ENCODE measurements around the gene COL15A1. TPM values are rescaled to one million over a fixed set of nuclear protein-coding genes. Genes with fewer than 3 reads are reported as not detected.
"Not testable (repeated sequence)": the region's sequence is repeated elsewhere in the genome, so short reads cannot be mapped to it uniquely, and the experiment has no call there.

Gene COL15A1
- total RNA-seq, result 100 to 1,000 TPM in 1 of 2 donors, 10 to 100 TPM in 1; 53.3 to 126 TPM
- 10 to 100 TPM in 1 of 2 donors, 1 to 10 TPM in 1; 6.3 to 19.6 TPM for polyA plus RNA-seq
- long read RNA-seq, donor 1, full-length matches to known transcripts, result 1 of 65 reads
- long read RNA-seq, donor 1, partial matches to known transcripts, result 53 of 65 reads
- long read RNA-seq, donor 1, other reads (novel, unspliced or antisense), result 11 of 65 reads
- long read RNA-seq, donor 2, full-length matches to known transcripts, result 45 of 153 reads
- long read RNA-seq, donor 2, partial matches to known transcripts, result 83 of 153 reads
- long read RNA-seq, donor 2, other reads (novel, unspliced or antisense), result 25 of 153 reads

DNA sequence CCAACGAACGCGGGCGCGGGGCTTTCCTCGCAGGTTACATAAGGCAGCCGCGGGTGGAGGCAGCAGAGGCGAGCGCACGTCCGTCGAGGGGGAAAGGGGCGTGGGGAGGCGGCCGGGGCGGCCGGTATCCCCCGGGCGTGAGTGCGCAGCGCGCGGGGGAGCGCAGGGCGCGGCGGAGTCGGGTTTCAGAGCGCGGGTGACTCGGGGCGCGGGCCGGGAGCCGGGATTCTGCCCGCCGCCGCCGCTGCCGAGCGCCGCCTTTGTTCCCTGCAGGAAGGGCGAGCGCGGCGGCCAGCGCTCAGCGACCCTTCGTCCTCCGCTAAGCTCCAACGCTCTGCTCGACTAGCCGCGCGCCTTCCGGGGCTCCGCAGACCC is at the start of gene COL15A1:
COL15A1 (plus strand) TSS at position 226 of the 375 bp plus-strand sequence. CDS start 155 bp downstream, outside the sequence.
- Histone ChIP-seq H3K9me3 (ENCODE audit: control insufficient read depth, low read length) (no peaks in the 10 kb centered on the region), H3K36me3 (ENCODE audit: control insufficient read depth in 1 of 2, insufficient read depth in 2 of 2, low read length in 1 of 2) (no peaks in the 10 kb centered on the region), H3K4me3 (ENCODE audit: low read length in 2 of 2) (peak within 1 kb of the TSS; percentile 39 to 47), H3K27me3 (ENCODE audit: control insufficient read depth in 1 of 2, insufficient read depth in 2 of 2, low read length in 1 of 2) (no peaks in the 10 kb centered on the region), H3K27ac (ENCODE audit: low read depth in 1 of 2, low read length in 2 of 2) (peak within 1 kb of the TSS in 1 of 2 donors; percentile 4), H3K4me1 (ENCODE audit: control insufficient read depth in 1 of 2, insufficient read depth in 2 of 2, low read length in 2 of 2) (no peaks in the 10 kb centered on the region)
- peak; percentile 84 for ATAC-seq (ENCODE audit: low FRiP score)
- peak; percentile 54 to 82 for DNase-seq
- intact Hi-C loops (cut with DNase I), result no loop called here
- 0 to 1% methylated on average over 51 to 58 of the region's 58 CpGs for WGBS, 2 donors

DNA sequence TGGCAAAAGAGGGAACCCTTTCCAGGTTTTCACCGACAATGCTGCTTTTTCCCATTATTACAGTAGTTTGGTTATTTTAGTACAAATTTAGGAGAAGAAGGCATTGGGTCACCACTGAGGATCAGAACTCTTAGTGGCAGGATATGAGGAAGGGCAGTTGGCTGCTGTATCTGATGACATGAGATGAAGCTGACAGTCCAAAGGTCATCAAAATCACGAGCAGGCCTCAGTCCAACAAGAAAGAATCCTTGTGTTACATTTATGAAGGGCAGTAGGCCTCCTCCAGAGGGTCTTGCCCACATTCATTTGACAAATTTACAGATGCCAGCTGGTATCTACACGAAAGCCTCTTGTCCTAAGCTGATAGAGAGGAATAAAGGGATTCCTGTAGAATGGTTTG is 49.5 kb upstream of the COL15A1 start:
- Histone ChIP-seq H3K27ac (ENCODE audit: low read depth in 1 of 2, low read length in 2 of 2) (no peak overlapping the region), H3K4me1 (ENCODE audit: control insufficient read depth in 1 of 2, insufficient read depth in 2 of 2, low read length in 2 of 2) (no peaks in the 10 kb centered on the region), H3K9me3 (ENCODE audit: control insufficient read depth, low read length) (no peaks in the 10 kb centered on the region), H3K27me3 (ENCODE audit: control insufficient read depth in 1 of 2, insufficient read depth in 2 of 2, low read length in 1 of 2) (peaks cover 0 to 2% of the 10 kb centered on the region in 2 donors), H3K4me3 (ENCODE audit: low read length in 2 of 2) (no peak overlapping the region), H3K36me3 (ENCODE audit: control insufficient read depth in 1 of 2, insufficient read depth in 2 of 2, low read length in 1 of 2) (no peaks in the 10 kb centered on the region)
- intact Hi-C loops (cut with DNase I), result no loop called here
- 94 to 96% methylated on average over 3 of the region's 3 CpGs for WGBS, 2 donors
- ATAC-seq (ENCODE audit: low FRiP score), result no peak
- DNase-seq, result no peak

DNA sequence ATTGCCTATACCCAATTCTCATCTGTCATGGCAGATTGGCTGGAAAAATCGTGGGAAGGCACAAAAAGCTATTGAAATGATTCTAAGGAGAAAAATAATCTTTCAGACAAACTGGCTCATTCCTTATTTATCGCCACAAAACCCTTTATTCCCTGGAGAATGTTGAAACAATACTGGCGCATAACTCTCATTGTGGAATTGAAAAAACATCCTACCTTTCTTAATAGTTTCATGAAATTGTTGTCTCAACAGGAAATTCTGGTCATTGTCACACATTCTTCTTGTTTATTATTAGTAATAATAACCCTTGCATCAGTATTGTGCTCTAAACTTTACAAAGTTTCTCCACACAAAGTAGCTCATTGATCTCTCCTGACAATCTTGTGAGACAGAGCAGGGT is 48.9 kb upstream of the COL15A1 start:
- Histone ChIP-seq H3K36me3 (ENCODE audit: control insufficient read depth in 1 of 2, insufficient read depth in 2 of 2, low read length in 1 of 2) (no peaks in the 10 kb centered on the region), H3K4me3 (ENCODE audit: low read length in 2 of 2) (no peak overlapping the region), H3K9me3 (ENCODE audit: control insufficient read depth, low read length) (no peaks in the 10 kb centered on the region), H3K27me3 (ENCODE audit: control insufficient read depth in 1 of 2, insufficient read depth in 2 of 2, low read length in 1 of 2) (peaks cover 0 to 2% of the 10 kb centered on the region in 2 donors), H3K27ac (ENCODE audit: low read depth in 1 of 2, low read length in 2 of 2) (no peak overlapping the region), H3K4me1 (ENCODE audit: control insufficient read depth in 1 of 2, insufficient read depth in 2 of 2, low read length in 2 of 2) (no peaks in the 10 kb centered on the region)
- no peak for DNase-seq
- intact Hi-C loops (cut with DNase I), result no loop called here
- 89 to 91% methylated on average over 3 of the region's 3 CpGs for WGBS, 2 donors
- ATAC-seq (ENCODE audit: low FRiP score), result no peak

DNA sequence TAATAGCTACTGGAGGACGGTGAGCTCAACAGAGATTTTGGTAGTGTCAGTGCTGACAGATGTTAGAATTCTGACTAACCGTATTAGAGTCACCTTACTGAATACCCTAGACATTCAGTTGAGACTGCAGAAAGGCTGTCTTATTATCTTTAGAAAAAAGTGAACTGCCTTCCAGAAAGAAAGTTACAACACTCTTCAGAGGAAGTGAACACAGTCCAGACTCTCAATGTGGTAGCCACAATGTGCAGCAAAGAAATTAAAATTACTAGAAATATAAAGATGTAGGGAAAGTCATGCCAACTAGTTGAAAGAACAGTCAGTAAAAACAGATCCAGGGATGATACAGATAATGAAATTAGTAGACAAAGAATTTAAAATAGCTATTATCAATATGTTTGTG is 47.1 kb upstream of the COL15A1 start:
- no peak for DNase-seq
- H3K36me3 ChIP-seq (ENCODE audit: control insufficient read depth in 1 of 2, insufficient read depth in 2 of 2, low read length in 1 of 2), result no peaks in the 10 kb centered on the region
- no peaks in the 10 kb centered on the region for H3K9me3 ChIP-seq (ENCODE audit: control insufficient read depth, low read length)
- 93% methylated on average over 2 of the region's 2 CpGs for WGBS, 2 donors
- intact Hi-C loops (cut with DNase I), result no loop called here
- no peak for ATAC-seq (ENCODE audit: low FRiP score)
- no peak overlapping the region for H3K27ac ChIP-seq (ENCODE audit: low read depth in 1 of 2, low read length in 2 of 2)
- H3K4me1 ChIP-seq (ENCODE audit: control insufficient read depth in 1 of 2, insufficient read depth in 2 of 2, low read length in 2 of 2), result no peaks in the 10 kb centered on the region
- H3K4me3 ChIP-seq (ENCODE audit: low read length in 2 of 2), result no peak overlapping the region
- peaks cover 0 to 2% of the 10 kb centered on the region in 2 donors for H3K27me3 ChIP-seq (ENCODE audit: control insufficient read depth in 1 of 2, insufficient read depth in 2 of 2, low read length in 1 of 2)

DNA sequence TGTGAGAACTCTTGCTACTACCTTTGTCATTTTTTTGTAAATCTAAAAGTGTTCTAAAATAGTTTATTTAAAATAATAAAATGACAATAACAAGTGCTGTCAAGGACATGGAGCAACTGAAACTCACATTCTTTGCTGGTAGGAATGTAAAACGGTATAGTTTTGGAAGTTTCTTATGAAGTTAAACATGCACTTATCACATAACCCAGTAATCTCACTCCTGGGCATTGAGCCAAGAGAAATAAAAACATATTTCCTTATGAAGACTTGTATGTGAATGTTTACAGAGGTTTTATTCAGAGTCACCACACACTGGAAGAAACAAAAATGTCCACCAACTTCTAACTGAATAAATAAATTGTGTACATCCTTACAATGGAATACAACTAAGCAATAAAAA is 46.0 kb upstream of the COL15A1 start:
- no peaks in the 10 kb centered on the region for H3K9me3 ChIP-seq (ENCODE audit: control insufficient read depth, low read length)

DNA sequence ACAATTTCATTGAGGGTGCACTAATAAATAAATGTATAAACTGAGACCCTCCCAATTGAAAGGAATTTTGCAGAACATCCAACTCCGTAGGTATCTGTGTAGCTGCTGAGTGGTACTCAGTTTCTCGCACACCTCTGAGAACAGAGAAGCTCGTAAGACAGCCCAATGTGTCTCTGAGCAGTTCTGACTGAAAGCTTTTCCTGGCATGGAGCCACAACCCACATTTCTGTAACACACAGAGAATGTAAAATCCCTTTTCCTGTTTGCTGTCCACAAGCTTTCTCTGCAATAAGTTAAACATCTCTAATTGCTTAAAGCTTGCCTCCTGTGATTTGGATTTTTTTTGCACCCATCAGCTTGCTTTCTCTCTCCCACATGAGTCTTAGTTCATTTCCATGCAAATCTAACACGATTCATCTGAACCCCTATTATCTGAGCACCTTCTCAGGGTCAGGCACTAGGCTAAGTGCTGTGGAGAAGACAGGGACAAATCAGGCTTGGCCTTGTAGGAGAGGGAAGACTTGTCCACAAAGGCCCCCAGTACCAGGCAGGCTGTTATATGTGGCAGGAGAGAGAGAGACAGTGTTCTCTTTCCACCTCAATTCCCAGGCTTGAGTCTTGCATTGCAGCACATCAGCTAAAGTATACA is 44.2 kb upstream of the COL15A1 start:
- DNase-seq (no peak), ATAC-seq (ENCODE audit: low FRiP score) (no peak)
- Histone ChIP-seq H3K9me3 (ENCODE audit: control insufficient read depth, low read length) (no peaks in the 10 kb centered on the region), H3K36me3 (ENCODE audit: control insufficient read depth in 1 of 2, insufficient read depth in 2 of 2, low read length in 1 of 2) (no peaks in the 10 kb centered on the region), H3K4me1 (ENCODE audit: control insufficient read depth in 1 of 2, insufficient read depth in 2 of 2, low read length in 2 of 2) (no peaks in the 10 kb centered on the region), H3K27me3 (ENCODE audit: control insufficient read depth in 1 of 2, insufficient read depth in 2 of 2, low read length in 1 of 2) (peaks cover 0 to 2% of the 10 kb centered on the region in 2 donors), H3K27ac (ENCODE audit: low read depth in 1 of 2, low read length in 2 of 2) (no peak overlapping the region), H3K4me3 (ENCODE audit: low read length in 2 of 2) (no peak overlapping the region)
- intact Hi-C loops (cut with DNase I), result no loop called here
- 55 to 65% methylated on average over 4 of the region's 4 CpGs for WGBS, 2 donors

More for the DNA sequence above, 46.0 kb upstream of the COL15A1 start:
- Histone ChIP-seq H3K4me3 (ENCODE audit: low read length in 2 of 2) (no peak overlapping the region), H3K27ac (ENCODE audit: low read depth in 1 of 2, low read length in 2 of 2) (no peak overlapping the region), H3K36me3 (ENCODE audit: control insufficient read depth in 1 of 2, insufficient read depth in 2 of 2, low read length in 1 of 2) (no peaks in the 10 kb centered on the region), H3K4me1 (ENCODE audit: control insufficient read depth in 1 of 2, insufficient read depth in 2 of 2, low read length in 2 of 2) (no peaks in the 10 kb centered on the region), H3K27me3 (ENCODE audit: control insufficient read depth in 1 of 2, insufficient read depth in 2 of 2, low read length in 1 of 2) (peaks cover 0 to 2% of the 10 kb centered on the region in 2 donors)
- ATAC-seq (ENCODE audit: low FRiP score) (no peak), DNase-seq (no peak)
- intact Hi-C loops (cut with DNase I), result no loop called here
- 24 to 29% methylated on average over 1 of the region's 1 CpG for WGBS, 2 donors

- intact Hi-C loops (cut with DNase I), result no loop called here
- Histone ChIP-seq H3K27ac (ENCODE audit: low read depth in 1 of 2, low read length in 2 of 2) (no peak overlapping the region), H3K9me3 (ENCODE audit: control insufficient read depth, low read length) (no peaks in the 10 kb centered on the region), H3K36me3 (ENCODE audit: control insufficient read depth in 1 of 2, insufficient read depth in 2 of 2, low read length in 1 of 2) (no peaks in the 10 kb centered on the region), H3K27me3 (ENCODE audit: control insufficient read depth in 1 of 2, insufficient read depth in 2 of 2, low read length in 1 of 2) (peaks cover 0 to 2% of the 10 kb centered on the region in 2 donors), H3K4me3 (ENCODE audit: low read length in 2 of 2) (no peak overlapping the region), H3K4me1 (ENCODE audit: control insufficient read depth in 1 of 2, insufficient read depth in 2 of 2, low read length in 2 of 2) (no peaks in the 10 kb centered on the region)
- WGBS, 2 donors, result 91 to 95% methylated on average over 5 of the region's 5 CpGs
- ATAC-seq (ENCODE audit: low FRiP score), result no peak
- no peak for DNase-seq
Observed at GRCh38 chr9:98900244-98900643, 43.5 kb upstream of the COL15A1 start.

DNA sequence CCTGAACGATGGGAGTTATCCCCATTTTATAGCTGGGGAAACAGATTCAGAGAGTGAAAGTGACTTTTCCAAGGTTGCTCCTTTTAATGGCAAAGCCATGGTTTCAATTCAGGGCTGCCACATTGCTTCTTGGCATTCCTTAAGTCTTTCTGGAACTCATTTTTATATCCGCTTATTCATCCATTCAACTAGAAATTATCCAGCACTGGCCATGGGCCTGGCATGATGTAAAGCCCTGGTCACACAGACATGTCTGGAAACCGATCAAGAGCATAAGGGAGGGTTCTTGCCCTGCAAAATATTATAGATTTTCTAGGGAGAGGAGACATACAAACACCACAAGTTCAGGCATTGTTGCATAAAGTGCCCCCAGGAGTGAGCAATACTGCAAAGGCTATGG is 43.0 kb upstream of the COL15A1 start:
- intact Hi-C loops (cut with DNase I), result no loop called here
- Histone ChIP-seq H3K9me3 (ENCODE audit: control insufficient read depth, low read length) (no peaks in the 10 kb centered on the region), H3K36me3 (ENCODE audit: control insufficient read depth in 1 of 2, insufficient read depth in 2 of 2, low read length in 1 of 2) (no peaks in the 10 kb centered on the region), H3K4me3 (ENCODE audit: low read length in 2 of 2) (no peak overlapping the region), H3K27ac (ENCODE audit: low read depth in 1 of 2, low read length in 2 of 2) (no peak overlapping the region), H3K27me3 (ENCODE audit: control insufficient read depth in 1 of 2, insufficient read depth in 2 of 2, low read length in 1 of 2) (peaks cover 0 to 2% of the 10 kb centered on the region in 2 donors), H3K4me1 (ENCODE audit: control insufficient read depth in 1 of 2, insufficient read depth in 2 of 2, low read length in 2 of 2) (no peaks in the 10 kb centered on the region)
- DNase-seq (no peak), ATAC-seq (ENCODE audit: low FRiP score) (no peak)
- WGBS, 2 donors, result 74 to 78% methylated on average over 3 of the region's 3 CpGs

DNA sequence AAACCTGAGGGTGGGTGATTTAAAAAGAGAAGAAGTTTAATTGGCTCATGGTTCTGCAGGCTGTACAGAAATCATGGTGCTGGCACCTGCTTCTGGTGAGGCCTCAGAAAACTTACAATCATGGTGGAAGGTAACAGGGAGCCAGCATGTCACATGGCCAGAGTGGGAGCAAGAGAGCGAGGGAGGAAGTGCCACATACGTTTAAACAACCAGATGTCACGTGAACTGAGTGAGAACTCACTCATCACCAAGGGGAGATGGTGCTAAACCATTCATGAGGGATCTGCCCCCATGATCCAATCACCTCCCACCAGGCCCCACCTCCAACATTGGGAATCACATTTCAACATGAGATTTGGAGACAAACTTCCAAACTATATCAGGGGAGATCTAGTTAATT is 41.9 kb upstream of the COL15A1 start:
- H3K4me1 ChIP-seq (ENCODE audit: control insufficient read depth in 1 of 2, insufficient read depth in 2 of 2, low read length in 2 of 2); H3K9me3 ChIP-seq (ENCODE audit: control insufficient read depth, low read length); intact Hi-C loops (cut with DNase I); H3K27ac ChIP-seq (ENCODE audit: low read depth in 1 of 2, low read length in 2 of 2); ATAC-seq (ENCODE audit: low FRiP score); DNase-seq; H3K4me3 ChIP-seq (ENCODE audit: low read length in 2 of 2); H3K27me3 ChIP-seq (ENCODE audit: control insufficient read depth in 1 of 2, insufficient read depth in 2 of 2, low read length in 1 of 2); H3K36me3 ChIP-seq (ENCODE audit: control insufficient read depth in 1 of 2, insufficient read depth in 2 of 2, low read length in 1 of 2): not testable (repeated sequence)
- 86 to 89% methylated on average over 3 of the region's 3 CpGs for WGBS, 2 donors
